GM12878 (cell line): ENCODE measurements around the gene MYG1. TPM values are rescaled to one million over a fixed set of nuclear protein-coding genes. Genes with fewer than 3 reads are reported as not detected.
A peak's percentile ranks its signal among the peaks of the same experiment; 100 is the strongest.

Source experiments
- FOS ChIP-seq: IDR thresholded peaks from 3 replicates; pipeline ENCODE4 v1.6.1; 2011; ENCODE audit warnings: borderline replicate concordance; ENCODE audit not compliant: insufficient read length; ENCODE audit errors: extremely low read depth
- GATAD2B ChIP-seq: fragments of 450-650 bp; conservative IDR thresholded peaks from 2 replicates; pipeline ENCODE4 v1.6.1; 2017; ENCODE audit warnings: low read depth, mild to moderate bottlenecking, moderate library complexity
- HDGF ChIP-seq: fragments of 450-650 bp; IDR thresholded peaks from 2 replicates; pipeline ENCODE4 v1.6.1; 2016; ENCODE audit warnings: antibody characterized with exemption
- NFYB ChIP-seq: IDR thresholded peaks from 2 replicates; pipeline ENCODE4 v1.6.1; 2011; ENCODE audit warnings: low read depth, mild to moderate bottlenecking, low read length, improper control_type of control experiment, moderate library complexity; ENCODE audit not compliant: insufficient read depth
- POU2F2 ChIP-seq: IDR thresholded peaks from 3 replicates; pipeline ENCODE4 v1.6.1; 2011; ENCODE audit warnings: low read depth, mild to moderate bottlenecking, low read length, borderline replicate concordance
- RAD21 ChIP-seq: IDR thresholded peaks from 2 replicates; pipeline ENCODE4 v1.6.1; 2011; ENCODE audit warnings: mild to moderate bottlenecking, low read depth, low read length, moderate library complexity; ENCODE audit not compliant: insufficient read depth
- RAD51 ChIP-seq: fragments of 450-650 bp; IDR thresholded peaks from 2 replicates; pipeline ENCODE4 v1.6.1; 2016; ENCODE audit warnings: moderate library complexity, mild to moderate bottlenecking, inconsistent platforms
- RELB ChIP-seq: fragments of 450-650 bp; IDR thresholded peaks from 2 replicates; pipeline ENCODE4 v1.6.1; 2017; ENCODE audit warnings: low read depth, mild to moderate bottlenecking, moderate library complexity
- REST ChIP-seq: IDR thresholded peaks from 2 replicates; pipeline ENCODE4 v1.6.1; 2012; ENCODE audit warnings: mild to moderate bottlenecking, low read depth, low read length
- SKIL ChIP-seq: fragments of 450-650 bp; IDR thresholded peaks from 2 replicates; pipeline ENCODE4 v1.6.1; 2017; ENCODE audit warnings: mild to moderate bottlenecking, low read depth, inconsistent platforms; ENCODE audit not compliant: poor library complexity, severe bottlenecking
- SREBF1 ChIP-seq: IDR thresholded peaks from 2 replicates; pipeline ENCODE4 v1.6.1; 2012; ENCODE audit warnings: mild to moderate bottlenecking, low read length
- TCF7 ChIP-seq: IDR thresholded peaks from 2 replicates; pipeline ENCODE4 v1.6.1; 2014; ENCODE audit warnings: antibody characterized with exemption, borderline replicate concordance
- ZBTB4 ChIP-seq: fragments of 450-650 bp; formaldehyde crosslinking; IDR thresholded peaks from 2 replicates; pipeline ENCODE4 v1.4.0; 2022; ENCODE audit warnings: mild to moderate bottlenecking, moderate library complexity
- polyA plus RNA-seq, 11 experiments: library from polyadenylated mRNA; depleted of rRNA in 4 of 11; unstranded in 6 of 11; stranded (reverse) in 5 of 11; fragments of >200 nt; fragmentation: Nextera tagmentation in 4 of 11; fragmentation: Illumina TruSeq in 1 of 11; extraction: Ambion mirVana in 4 of 11; extraction: Trizol in 1 of 11; gene quantifications; 1 replicate in 1 of 11; 2 replicates in 10 of 11; pipeline versions ENCODE4 v1.2.1 to v1.2.3, GENCODE V29; 2011 to 2016; ENCODE audit warnings: inconsistent platforms in 2 of 11, missing spikeins in 2 of 11, low read depth in 1 of 11
- total RNA-seq, 4 experiments: library from RNA; depleted of rRNA in 3 of 4; stranded (reverse); fragments of >200 nt in 3 of 4; fragmentation: Illumina TruSeq in 1 of 4; extraction: Trizol in 1 of 4; gene quantifications; 2 replicates each; pipeline versions ENCODE4 v1.2.1 to v1.2.3, GENCODE V29; 2013 to 2021

Gene MYG1
- total and polyA plus RNA-seq, 10 of the 15 experiments (the other 5 are each of a cell fraction or from before 2014, with no cell fraction given) = 20.7 to 81.0 (median 49.4) TPM

GRCh38 chr12:53299454-53300180 lies at the start of gene MYG1 (continued):
- TF ChIP-seq REST (no peak), SKIL (no peak), GATAD2B (peak; percentile 91; the same call in 1 of the 2 replicates), FOS (no peak), TCF7 (no peak), RAD21 (no peak), RAD51 (no peak), RELB (peak; percentile 72), HDGF (peak; percentile 59; the same call in 1 of the 2 replicates), ZBTB4 (CRISPR knock-in tag) (no peak), NFYB (no peak), SREBF1 (no peak), POU2F2 (peak; percentile 60; the same call in 2 of the 3 replicates)
